H1 (cell line): ENCODE measurements around the gene CDC40. TPM values are rescaled to one million over a fixed set of nuclear protein-coding genes. Genes with fewer than 3 reads are reported as not detected.

Experiments used
- BRCA1 ChIP-seq: IDR thresholded peaks from 2 replicates; pipeline ENCODE4 v1.6.1; 2012; ENCODE audit warnings: low read depth, low read length, improper control_type of control experiment
- EZH2 ChIP-seq: fragments of 200-600 bp; sonication (generic); IDR thresholded peaks from 2 replicates; pipeline ENCODE4 v1.7.1; 2012; ENCODE audit warnings: low read depth, mild to moderate bottlenecking, moderate library complexity, low read length, inconsistent platforms; ENCODE audit not compliant: severe bottlenecking
- polyA plus RNA-seq, 7 experiments: library from polyadenylated mRNA; depleted of rRNA in 3 of 7; stranded (reverse) in 5 of 7; unstranded in 2 of 7; fragments of >200 nt in 5 of 7; fragments of 200-250 nt in 2 of 7; gene quantifications; 1 replicate in 5 of 7; 2 replicates in 1 of 7; 4 replicates in 1 of 7; pipeline versions ENCODE4 v1.2.1 to v1.2.3, GENCODE V29; 2011 to 2013; ENCODE audit warnings: missing spikeins in 2 of 7, mixed read lengths in 2 of 7
- total RNA-seq: library from RNA; stranded (reverse); fragmentation: NEBNext Ultra II Directional; extraction: Animal tissue kit (Norgen Biotek cat#: 25700); gene quantifications from 2 replicates; pipeline ENCODE4 v1.2.1, GENCODE V29; 2021
- TF ChIP-seq, protein P1 (sequence below): IDR thresholded peaks from 2 replicates; pipeline ENCODE4 v1.6.1; 2011; ENCODE audit warnings: low read length, improper control_type of control experiment

The CDC40 gene
- total and polyA plus RNA-seq, 2 of the 8 experiments (the other 6 are each of a cell fraction or from before 2014, with no cell fraction given): 7.3 to 27.2 TPM

DNA sequence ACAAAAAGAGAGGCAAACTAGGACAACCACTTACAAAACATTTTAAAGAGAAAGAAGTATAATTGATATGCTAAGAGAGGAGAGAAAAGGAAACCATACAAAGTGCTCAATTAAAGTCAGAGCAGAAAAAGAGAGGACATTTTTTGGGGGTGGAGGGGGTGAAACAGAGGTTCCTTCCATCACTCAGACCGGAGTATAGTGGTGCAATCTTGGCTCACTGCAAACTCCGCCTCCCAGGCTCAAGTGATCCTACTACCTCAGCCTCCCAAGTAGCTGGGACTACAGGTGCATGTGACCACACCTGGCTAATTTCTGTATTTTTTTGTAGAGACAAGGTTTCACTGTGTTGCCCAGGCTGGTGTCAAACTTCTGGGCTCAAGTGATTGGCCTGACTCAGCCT is 10.1 kb upstream of the CDC40 start (continued):
- TF ChIP-seq, protein P1, sequence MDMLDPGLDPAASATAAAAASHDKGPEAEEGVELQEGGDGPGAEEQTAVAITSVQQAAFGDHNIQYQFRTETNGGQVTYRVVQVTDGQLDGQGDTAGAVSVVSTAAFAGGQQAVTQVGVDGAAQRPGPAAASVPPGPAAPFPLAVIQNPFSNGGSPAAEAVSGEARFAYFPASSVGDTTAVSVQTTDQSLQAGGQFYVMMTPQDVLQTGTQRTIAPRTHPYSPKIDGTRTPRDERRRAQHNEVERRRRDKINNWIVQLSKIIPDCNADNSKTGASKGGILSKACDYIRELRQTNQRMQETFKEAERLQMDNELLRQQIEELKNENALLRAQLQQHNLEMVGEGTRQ: no peak
- TF ChIP-seq BRCA1: no peak
- TF ChIP-seq EZH2: no peak
